Loucy (cell line): ENCODE results near the gene SLC35B2.
A peak's percentile ranks its signal among the peaks of the same experiment; 100 is the strongest.

Source experiments
- H2AFZ ChIP-seq: fragments of 200-600 bp; sonication (generic); 2 replicates; pipeline ENCODE4 v1.6.0; 2016; ENCODE audit warnings: antibody characterized with exemption, mild to moderate bottlenecking, low read length, moderate library complexity
- H3F3A ChIP-seq: fragments of 200-600 bp; 2 replicates; pipeline ENCODE4 v1.6.0; 2016; ENCODE audit warnings: antibody characterized with exemption, low read depth, mild to moderate bottlenecking
- H3K27me3 ChIP-seq: fragments of 200-600 bp; sonication (generic); 2 replicates; pipeline ENCODE4 v1.6.1; 2014; ENCODE audit warnings: low read length, mild to moderate bottlenecking; ENCODE audit not compliant: insufficient read depth, poor library complexity, severe bottlenecking
- H3K36me3 ChIP-seq: fragments of 200-600 bp; sonication (generic); 2 replicates; pipeline ENCODE4 v1.6.1; 2016; ENCODE audit warnings: low read length; ENCODE audit not compliant: insufficient read depth
- H3K4me1 ChIP-seq: fragments of 200-600 bp; sonication (generic); 2 replicates; pipeline ENCODE4 v1.5.1; 2014; ENCODE audit warnings: low read length, mild to moderate bottlenecking; ENCODE audit not compliant: insufficient read depth, poor library complexity, severe bottlenecking
- H3K4me2 ChIP-seq: fragments of 200-600 bp; sonication (generic); 2 replicates; pipeline ENCODE4 v1.6.0; 2014; ENCODE audit warnings: antibody characterized with exemption, low read length, low read depth, mild to moderate bottlenecking; ENCODE audit not compliant: poor library complexity, severe bottlenecking
- H3K4me3 ChIP-seq: fragments of 200-600 bp; sonication (generic); 2 replicates; pipeline ENCODE4 v1.5.1; 2014; ENCODE audit warnings: low read length, mild to moderate bottlenecking, mixed read lengths; ENCODE audit not compliant: poor library complexity, severe bottlenecking
- H3K79me2 ChIP-seq: fragments of 200-600 bp; sonication (generic); 2 replicates; pipeline ENCODE4 v1.6.1; 2014; ENCODE audit warnings: low read length; ENCODE audit not compliant: insufficient read depth
- H3K9ac ChIP-seq: fragments of 200-600 bp; sonication (generic); 2 replicates; pipeline ENCODE4 v1.6.0; 2014; ENCODE audit warnings: mild to moderate bottlenecking, low read depth, low read length, moderate library complexity; ENCODE audit not compliant: poor library complexity, severe bottlenecking
- H3K9me2 ChIP-seq: fragments of 200-600 bp; sonication (generic); replicated peaks from 2 replicates; pipeline ENCODE4 v1.6.1; 2016; ENCODE audit warnings: low read depth, low read length, mixed read lengths
- H3K9me3 ChIP-seq: fragments of 200-600 bp; sonication (generic); 2 replicates; pipeline ENCODE4 v1.6.1; 2014; ENCODE audit warnings: mild to moderate bottlenecking, antibody characterized with exemption, low read length, low read depth; ENCODE audit not compliant: insufficient read depth
- H4K20me1 ChIP-seq: fragments of 200-600 bp; sonication (generic); 2 replicates; pipeline ENCODE4 v1.6.0; 2014; ENCODE audit warnings: antibody characterized with exemption, low read length, mild to moderate bottlenecking; ENCODE audit not compliant: insufficient read depth, poor library complexity, severe bottlenecking
- CTCF ChIP-seq: fragments of 200-600 bp; sonication (generic); conservative IDR thresholded peaks from 2 replicates; pipeline ENCODE4 v1.5.1; 2014; ENCODE audit warnings: mild to moderate bottlenecking, antibody characterized with exemption, low read length
- EZH2phosphoT487 ChIP-seq: fragments of 200-600 bp; IDR thresholded peaks from 2 replicates; pipeline ENCODE4 v1.6.1; 2018; ENCODE audit warnings: antibody characterized with exemption, mild to moderate bottlenecking, moderate library complexity, borderline replicate concordance

The SLC35B2 gene

GRCh38 chr6:44251576-44252524, 5.5 kb downstream of the SLC35B2 start:
- H3K4me3 ChIP-seq, result no peak overlapping the region
- H3K4me1 ChIP-seq, result peaks cover 44% of the 10 kb centered on the region
- H3K27me3 ChIP-seq, result peaks cover 3% of the 10 kb centered on the region
- H3K9ac ChIP-seq, result no peak overlapping the region
- peaks cover 75% of the 10 kb centered on the region for H3K36me3 ChIP-seq
- no peaks in the 10 kb centered on the region for H3K9me3 ChIP-seq
- H4K20me1 ChIP-seq, result peaks cover 86% of the 10 kb centered on the region
- peaks cover 81% of the 10 kb centered on the region for H3K79me2 ChIP-seq
- H3F3A ChIP-seq, result peaks cover 22% of the 10 kb centered on the region
- peak overlapping the region; percentile 96 for H3K4me2 ChIP-seq
- no peaks in the 10 kb centered on the region for H3K9me2 ChIP-seq
- TF ChIP-seq EZH2phosphoT487, result no peak
- no peak for TF ChIP-seq CTCF
- no peak overlapping the region for H2AFZ ChIP-seq

GRCh38 chr6:44250718-44251123, 6.6 kb downstream of the SLC35B2 start:
- peaks cover 74% of the 10 kb centered on the region for H3K36me3 ChIP-seq
- H3K4me1 ChIP-seq, result peaks cover 39% of the 10 kb centered on the region
- H3K9me3 ChIP-seq, result no peaks in the 10 kb centered on the region
- no peaks in the 10 kb centered on the region for H3K9me2 ChIP-seq
- H3K79me2 ChIP-seq, result peaks cover 70% of the 10 kb centered on the region
- TF ChIP-seq CTCF (no peak), EZH2phosphoT487 (no peak)
- peak overlapping the region; percentile 96 for H3K4me2 ChIP-seq
- H4K20me1 ChIP-seq, result peaks cover 82% of the 10 kb centered on the region
- H3K4me3 ChIP-seq, result peak overlapping the region; percentile 14
- no peak overlapping the region for H2AFZ ChIP-seq
- H3F3A ChIP-seq, result peaks cover 17% of the 10 kb centered on the region
- peaks cover 3% of the 10 kb centered on the region for H3K27me3 ChIP-seq
- no peak overlapping the region for H3K9ac ChIP-seq

GRCh38 chr6:44250067-44250717, 7.1 kb downstream of the SLC35B2 start:
- Histone ChIP-seq H3K27me3 (peaks cover 3% of the 10 kb centered on the region), H3K4me2 (peak overlapping the region; percentile 96), H3K9me3 (no peaks in the 10 kb centered on the region), H2AFZ (no peak overlapping the region), H4K20me1 (peaks cover 81% of the 10 kb centered on the region), H3K79me2 (peaks cover 67% of the 10 kb centered on the region), H3K4me3 (peak overlapping the region; percentile 98), H3K9ac (no peak overlapping the region), H3K4me1 (peaks cover 37% of the 10 kb centered on the region), H3K9me2 (no peaks in the 10 kb centered on the region), H3F3A (peaks cover 12% of the 10 kb centered on the region), H3K36me3 (peaks cover 69% of the 10 kb centered on the region)
- TF ChIP-seq CTCF, result no peak
